Thoracic aorta (tissue), 2 donors: ENCODE data around the gene CERKL. TPM values are rescaled to one million over a fixed set of nuclear protein-coding genes. Genes with fewer than 3 reads are reported as not detected.

Experiments
- ATAC-seq: fragments of 150-250 bp; one replicate; pipeline ENCODE4 v1.8.0; 2017; ENCODE audit warnings: low read depth; ENCODE audit not compliant: insufficient number of reproducible peaks, low FRiP score
- DNase-seq: peaks from one replicate; pipeline ENCODE4 v3.0.0-alpha.2; 2020; ENCODE audit warnings: low spot score
- H3K27ac ChIP-seq, 2 donors: fragments of 200-600 bp; sonication (generic); 1 replicate in 1 of 2; 2 replicates in 1 of 2; pipeline ENCODE4 v1.5.1; 2016; ENCODE audit warnings: mild to moderate bottlenecking in 2 of 2, moderate library complexity in 2 of 2
- H3K27me3 ChIP-seq: fragments of 200-600 bp; sonication (generic); replicated peaks from 2 replicates; pipeline ENCODE4 v1.6.0; 2016; ENCODE audit warnings: mild to moderate bottlenecking; ENCODE audit not compliant: insufficient read depth
- H3K36me3 ChIP-seq: fragments of 200-600 bp; sonication (generic); one replicate; pipeline ENCODE4 v1.5.1; 2016
- H3K4me1 ChIP-seq, 2 donors: fragments of 200-600 bp; sonication (generic); 1 replicate in 1 of 2; 2 replicates in 1 of 2; pipeline versions ENCODE4 v1.5.1 to v1.6.0; 2016; ENCODE audit warnings: low read depth in 2 of 2, mild to moderate bottlenecking in 1 of 2; ENCODE audit not compliant: control insufficient read depth in 1 of 2
- H3K4me3 ChIP-seq: fragments of 200-600 bp; sonication (generic); 2 replicates; pipeline ENCODE4 v1.5.1; 2016; ENCODE audit warnings: mild to moderate bottlenecking
- H3K9me3 ChIP-seq: fragments of 200-600 bp; sonication (generic); 2 replicates; pipeline ENCODE4 v1.5.1; 2016
- total RNA-seq, 2 donors: library from RNA; depleted of rRNA; stranded (reverse); fragments of >200 nt; gene quantifications; one replicate each; pipeline versions ENCODE4 v1.1.0 to v1.2.3, GENCODE V29; 2016
- TF ChIP-seq, protein P1 (sequence below): fragments of 200-600 bp; sonication (generic); IDR thresholded peaks from one replicate; pipeline ENCODE4 v1.5.1; 2019; ENCODE audit warnings: antibody characterized with exemption

Gene CERKL
- total RNA-seq, 2 donors from 2014 or later = not detected

- H3K9me3 ChIP-seq = no peaks in the 10 kb centered on the region
- H3K36me3 ChIP-seq = no peaks in the 10 kb centered on the region
- no peak overlapping the region for H3K27ac ChIP-seq
- ATAC-seq = no peak
- H3K4me3 ChIP-seq = no peak overlapping the region
- no peaks in the 10 kb centered on the region for H3K4me1 ChIP-seq
- no peak for DNase-seq
- TF ChIP-seq, protein P1, sequence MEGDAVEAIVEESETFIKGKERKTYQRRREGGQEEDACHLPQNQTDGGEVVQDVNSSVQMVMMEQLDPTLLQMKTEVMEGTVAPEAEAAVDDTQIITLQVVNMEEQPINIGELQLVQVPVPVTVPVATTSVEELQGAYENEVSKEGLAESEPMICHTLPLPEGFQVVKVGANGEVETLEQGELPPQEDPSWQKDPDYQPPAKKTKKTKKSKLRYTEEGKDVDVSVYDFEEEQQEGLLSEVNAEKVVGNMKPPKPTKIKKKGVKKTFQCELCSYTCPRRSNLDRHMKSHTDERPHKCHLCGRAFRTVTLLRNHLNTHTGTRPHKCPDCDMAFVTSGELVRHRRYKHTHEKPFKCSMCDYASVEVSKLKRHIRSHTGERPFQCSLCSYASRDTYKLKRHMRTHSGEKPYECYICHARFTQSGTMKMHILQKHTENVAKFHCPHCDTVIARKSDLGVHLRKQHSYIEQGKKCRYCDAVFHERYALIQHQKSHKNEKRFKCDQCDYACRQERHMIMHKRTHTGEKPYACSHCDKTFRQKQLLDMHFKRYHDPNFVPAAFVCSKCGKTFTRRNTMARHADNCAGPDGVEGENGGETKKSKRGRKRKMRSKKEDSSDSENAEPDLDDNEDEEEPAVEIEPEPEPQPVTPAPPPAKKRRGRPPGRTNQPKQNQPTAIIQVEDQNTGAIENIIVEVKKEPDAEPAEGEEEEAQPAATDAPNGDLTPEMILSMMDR = no peak
- H3K27me3 ChIP-seq = no peaks in the 10 kb centered on the region
Observed at GRCh38 chr2:181586569-181587081, 70.3 kb downstream of the CERKL start.

DNA sequence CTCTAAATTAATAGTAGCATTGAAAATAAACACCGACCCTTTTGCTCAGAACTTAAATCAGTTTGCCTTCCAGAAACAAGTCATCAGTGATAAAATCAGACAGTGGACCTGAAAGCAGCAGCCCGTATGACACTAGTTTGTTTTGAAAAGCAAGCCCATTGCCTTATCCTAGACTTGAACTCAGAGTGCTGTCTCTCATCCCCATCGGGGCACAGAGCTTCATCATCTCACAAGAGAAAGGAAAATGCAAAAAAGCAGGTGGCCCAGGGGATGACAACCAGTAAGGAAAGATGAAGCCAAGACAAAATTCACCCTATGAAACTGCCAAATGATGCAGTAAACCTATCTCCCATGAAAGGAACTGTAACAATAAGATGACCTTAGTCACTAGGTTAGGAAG lies 71.2 kb downstream of the CERKL start:
- H3K4me1 ChIP-seq = no peaks in the 10 kb centered on the region
- no peaks in the 10 kb centered on the region for H3K36me3 ChIP-seq
- ATAC-seq (no peak), DNase-seq (no peak)
- no peaks in the 10 kb centered on the region for H3K27me3 ChIP-seq
- no peak overlapping the region for H3K27ac ChIP-seq
- TF ChIP-seq, protein P1 = no peak
- no peak overlapping the region for H3K4me3 ChIP-seq
- no peaks in the 10 kb centered on the region for H3K9me3 ChIP-seq

DNA sequence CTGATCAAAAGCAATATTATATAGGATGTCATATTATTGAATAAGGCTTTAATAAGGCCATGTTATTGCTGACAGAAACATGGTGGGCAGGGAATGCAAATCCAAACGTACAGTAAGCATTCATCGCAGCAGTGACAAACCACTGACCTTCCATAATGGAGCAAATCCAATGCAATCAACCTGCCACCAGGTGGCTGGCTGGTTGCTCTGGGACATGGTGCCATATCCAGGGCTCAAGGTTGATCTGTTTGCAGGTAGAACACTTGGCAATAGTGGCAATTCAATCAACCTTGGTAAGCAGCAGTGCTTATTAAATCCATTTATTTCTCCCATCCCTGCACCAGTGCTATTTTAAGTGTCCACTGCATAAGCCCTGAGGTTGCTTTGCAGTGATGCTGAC lies 75.4 kb downstream of the CERKL start:
- no peak for ATAC-seq
- no peak overlapping the region for H3K27ac ChIP-seq
- H3K27me3 ChIP-seq = no peaks in the 10 kb centered on the region
- H3K36me3 ChIP-seq = no peaks in the 10 kb centered on the region
- H3K4me3 ChIP-seq = no peak overlapping the region
- no peaks in the 10 kb centered on the region for H3K4me1 ChIP-seq
- H3K9me3 ChIP-seq = no peaks in the 10 kb centered on the region
- DNase-seq = no peak
- TF ChIP-seq, protein P1 = no peak

DNA sequence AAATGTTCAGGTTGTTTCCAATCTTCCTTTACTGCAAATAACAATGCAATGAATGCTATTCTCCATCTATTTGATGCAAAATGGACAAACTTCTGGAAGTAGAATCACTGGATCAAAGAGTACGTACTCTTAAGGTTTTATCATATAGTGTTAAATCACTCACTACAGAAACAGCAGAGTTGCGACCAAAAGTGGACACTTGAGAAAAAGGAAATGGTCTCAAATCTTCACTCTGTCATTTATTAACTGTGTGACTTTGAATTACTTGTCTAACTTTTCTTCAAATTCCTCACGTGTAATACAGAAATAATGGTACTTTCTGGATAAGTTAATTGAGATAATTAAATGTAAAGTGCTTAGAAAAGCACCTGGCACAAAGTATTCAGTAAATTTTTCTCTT lies 78.1 kb downstream of the CERKL start:
- no peaks in the 10 kb centered on the region for H3K27me3 ChIP-seq
- TF ChIP-seq, protein P1 = no peak
- H3K4me3 ChIP-seq = no peak overlapping the region
- no peaks in the 10 kb centered on the region for H3K4me1 ChIP-seq
- no peaks in the 10 kb centered on the region for H3K9me3 ChIP-seq
- DNase-seq = no peak
- no peaks in the 10 kb centered on the region for H3K36me3 ChIP-seq
- no peak overlapping the region for H3K27ac ChIP-seq
- ATAC-seq = no peak

GRCh38 chr2:181576431-181576830 lies 80.5 kb downstream of the CERKL start:
- ATAC-seq (no peak), DNase-seq (no peak)
- H3K9me3 ChIP-seq = no peaks in the 10 kb centered on the region
- no peaks in the 10 kb centered on the region for H3K27me3 ChIP-seq
- no peak overlapping the region for H3K4me3 ChIP-seq
- TF ChIP-seq, protein P1 = no peak
- H3K27ac ChIP-seq = no peak overlapping the region
- no peaks in the 10 kb centered on the region for H3K36me3 ChIP-seq
- H3K4me1 ChIP-seq = no peaks in the 10 kb centered on the region
